HL-60 (cell line): ENCODE results near the gene KRT73.

ENCODE experiments used
- CTCF ChIP-seq: IDR thresholded peaks from one replicate; pipeline ENCODE4 v1.5.1; 2011; ENCODE audit warnings: low read length, control low read depth, inconsistent platforms; ENCODE audit not compliant: insufficient read depth
- POLR2AphosphoS5 ChIP-seq: IDR thresholded peaks from 2 replicates; pipeline ENCODE4 v1.6.1; 2012; ENCODE audit warnings: low read depth

- TF ChIP-seq POLR2AphosphoS5 (no peak), CTCF (no peak)
Measured at GRCh38 chr12:52582486-52582885, 35.9 kb downstream of the KRT73 start.
